Stimulated activated CD8-positive, alpha-beta memory T cell treated with anti-CD3 and anti-CD28 coated beads, Interleukin-4, amount 100 ng/mL, for 48 hours (primary cell): ENCODE results near the gene ZNF79.

Source experiments
- DNase-seq: peaks from one replicate; pipeline ENCODE4 v3.0.0-alpha.2; 2020

ZNF79 gene

DNA sequence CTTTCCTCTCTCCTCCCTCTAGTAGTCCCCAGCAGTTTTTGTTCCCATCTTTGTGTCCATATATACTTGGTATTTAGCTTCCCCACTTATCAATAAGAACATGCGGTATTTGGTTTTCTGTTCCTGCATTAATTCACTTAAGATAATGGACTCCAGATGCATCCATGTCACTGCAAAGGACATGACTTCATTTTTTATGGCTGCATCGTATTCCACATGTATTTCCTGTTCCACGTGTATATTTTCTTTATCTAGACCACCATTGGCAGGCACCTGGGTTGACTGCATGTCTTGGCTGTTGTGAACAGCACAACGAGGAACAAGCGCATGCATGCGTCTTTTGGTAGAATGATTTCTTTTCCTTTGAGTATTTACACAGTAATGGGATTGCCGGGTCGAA is 6.2 kb downstream of the ZNF79 start:
- DNase-seq: no peak

DNA sequence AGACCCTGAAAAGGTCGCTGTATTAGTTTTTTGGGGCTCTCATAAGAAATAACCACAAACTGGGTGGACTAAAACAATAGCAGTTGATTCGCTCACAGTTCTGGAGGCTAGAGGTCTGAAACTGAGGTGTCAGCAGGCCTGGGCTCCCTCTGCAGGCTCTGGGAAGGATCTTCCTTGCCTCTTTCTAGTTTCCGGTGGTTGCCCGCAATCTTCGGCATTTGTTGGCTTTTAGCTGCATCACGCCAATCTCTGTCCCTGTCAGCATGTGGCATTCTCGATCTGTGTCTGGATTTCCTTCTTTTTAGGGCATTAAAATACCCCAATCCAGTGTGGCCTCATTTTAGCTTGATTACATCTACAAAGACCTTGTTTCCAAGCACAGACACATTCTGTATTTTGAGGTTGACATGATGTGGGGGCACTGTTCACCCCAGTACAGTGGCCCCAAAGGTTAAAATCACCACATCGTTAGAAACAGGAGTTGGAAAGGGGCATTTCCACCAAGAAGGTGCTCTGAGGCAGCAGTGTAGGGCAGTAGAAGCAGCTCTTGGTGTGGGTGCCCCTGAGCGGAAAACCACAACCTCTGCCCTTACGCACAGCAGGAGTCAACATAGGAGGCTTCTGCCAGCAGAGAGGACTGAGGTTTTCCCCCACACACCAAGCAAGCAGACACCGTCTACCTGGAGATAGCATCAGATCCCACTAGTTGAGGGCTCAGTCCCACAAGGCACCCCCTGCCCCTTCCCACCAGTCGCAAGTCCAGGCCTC is 13.5 kb downstream of the ZNF79 start:
- DNase-seq: peak; percentile 46

- no peak for DNase-seq
These were observed 14.2 kb downstream of the ZNF79 start for GRCh38 chr9:127438394-127438793.

DNA sequence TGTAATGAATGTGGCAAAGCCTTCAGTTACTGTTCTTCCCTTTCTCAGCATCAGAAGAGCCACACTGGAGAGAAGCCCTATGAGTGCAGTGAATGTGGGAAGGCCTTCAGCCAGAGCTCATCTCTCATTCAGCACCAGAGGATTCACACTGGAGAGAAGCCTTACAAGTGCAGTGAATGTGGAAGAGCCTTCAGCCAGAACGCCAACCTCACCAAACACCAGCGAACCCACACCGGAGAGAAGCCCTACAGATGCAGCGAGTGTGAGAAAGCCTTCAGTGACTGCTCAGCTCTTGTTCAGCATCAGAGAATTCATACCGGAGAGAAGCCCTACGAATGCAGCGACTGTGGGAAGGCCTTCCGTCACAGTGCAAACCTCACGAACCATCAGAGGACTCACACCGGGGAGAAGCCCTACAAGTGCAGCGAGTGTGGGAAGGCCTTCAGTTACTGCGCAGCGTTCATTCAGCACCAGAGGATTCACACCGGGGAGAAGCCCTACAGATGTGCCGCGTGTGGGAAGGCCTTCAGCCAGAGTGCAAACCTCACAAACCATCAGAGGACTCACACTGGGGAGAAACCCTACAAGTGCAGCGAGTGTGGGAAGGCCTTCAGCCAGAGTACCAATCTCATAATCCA is 20.2 kb downstream of the ZNF79 start:
- DNase-seq: peak; percentile 57

DNA sequence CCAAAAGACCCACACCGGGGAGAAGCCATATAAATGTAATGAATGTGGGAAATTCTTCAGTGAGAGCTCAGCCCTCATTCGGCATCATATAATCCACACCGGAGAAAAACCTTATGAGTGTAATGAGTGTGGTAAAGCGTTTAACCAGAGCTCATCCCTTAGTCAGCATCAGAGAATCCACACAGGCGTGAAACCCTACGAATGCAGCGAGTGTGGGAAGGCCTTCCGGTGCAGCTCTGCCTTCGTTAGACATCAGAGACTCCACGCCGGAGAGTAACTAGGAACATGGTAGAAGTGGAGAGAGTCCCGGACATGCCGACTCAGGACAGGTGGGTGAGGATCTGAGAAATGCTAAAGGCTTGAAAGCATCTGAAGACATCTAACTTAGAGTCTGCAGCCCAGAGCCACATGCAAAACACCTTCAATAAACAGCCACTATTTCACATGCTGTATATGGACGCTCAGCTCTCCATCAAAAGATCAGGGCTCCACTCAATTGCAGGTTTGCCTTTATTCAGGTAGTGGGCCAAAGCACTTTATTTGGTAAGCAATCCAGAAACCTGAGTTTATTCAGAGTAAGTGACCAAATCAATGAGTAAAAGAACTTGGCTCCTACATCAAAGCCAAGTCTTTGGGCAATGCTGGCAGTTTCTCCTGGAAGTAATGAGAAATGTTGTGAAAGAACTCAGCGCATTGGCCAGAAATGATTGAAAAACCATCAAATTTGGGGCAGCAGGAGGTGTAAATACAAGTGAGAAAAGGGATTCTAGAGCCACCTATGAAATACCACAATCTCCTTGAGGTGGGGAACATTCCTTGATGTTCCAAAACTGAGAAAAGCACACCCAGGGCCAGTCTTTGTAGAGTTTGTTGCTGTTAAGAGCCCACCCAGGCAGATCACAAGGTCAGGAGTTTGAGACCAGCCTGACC is 21.0 kb downstream of the ZNF79 start:
- peak; percentile 54 for DNase-seq

DNA sequence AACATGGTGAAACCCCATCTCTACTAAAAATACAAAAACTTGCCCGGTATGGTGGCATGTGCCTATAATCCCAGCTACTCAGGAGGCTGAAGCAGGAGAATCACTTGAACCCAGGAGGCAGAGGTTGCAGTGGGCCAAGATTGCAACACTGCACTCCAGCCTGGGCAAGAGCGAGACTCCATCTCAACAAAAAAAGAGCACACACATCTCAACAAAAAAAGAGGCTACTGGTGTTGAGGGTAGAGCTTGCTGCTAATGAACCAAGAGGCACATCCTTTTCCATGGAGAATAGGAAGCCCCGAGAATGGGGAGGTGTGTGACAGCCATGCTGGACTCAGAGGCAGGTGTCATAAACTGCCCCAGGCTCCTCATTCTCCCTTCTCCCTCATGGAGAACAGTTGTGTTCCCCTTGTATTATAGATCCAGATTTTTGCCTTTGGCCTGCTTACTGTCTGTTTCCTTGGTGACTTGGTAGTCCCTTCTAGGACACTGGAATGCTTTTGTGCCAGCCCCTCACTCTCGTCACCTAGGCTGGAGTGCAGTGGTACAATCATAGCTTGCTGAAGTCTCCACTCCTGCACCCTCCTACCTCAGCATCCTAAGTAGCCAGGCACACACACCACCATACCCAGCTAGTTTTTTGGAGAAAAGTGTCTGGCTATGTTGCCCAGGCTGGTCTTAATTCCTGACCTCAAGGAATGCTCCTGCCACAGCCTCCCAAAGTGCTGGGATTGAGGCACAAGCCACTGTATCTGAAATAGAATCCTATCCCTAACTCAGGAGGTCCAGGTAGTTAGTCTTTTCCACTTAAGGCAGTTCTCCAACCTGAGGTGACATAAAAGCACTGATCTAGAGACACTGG is 21.9 kb downstream of the ZNF79 start:
- DNase-seq: peak; percentile 59

DNA sequence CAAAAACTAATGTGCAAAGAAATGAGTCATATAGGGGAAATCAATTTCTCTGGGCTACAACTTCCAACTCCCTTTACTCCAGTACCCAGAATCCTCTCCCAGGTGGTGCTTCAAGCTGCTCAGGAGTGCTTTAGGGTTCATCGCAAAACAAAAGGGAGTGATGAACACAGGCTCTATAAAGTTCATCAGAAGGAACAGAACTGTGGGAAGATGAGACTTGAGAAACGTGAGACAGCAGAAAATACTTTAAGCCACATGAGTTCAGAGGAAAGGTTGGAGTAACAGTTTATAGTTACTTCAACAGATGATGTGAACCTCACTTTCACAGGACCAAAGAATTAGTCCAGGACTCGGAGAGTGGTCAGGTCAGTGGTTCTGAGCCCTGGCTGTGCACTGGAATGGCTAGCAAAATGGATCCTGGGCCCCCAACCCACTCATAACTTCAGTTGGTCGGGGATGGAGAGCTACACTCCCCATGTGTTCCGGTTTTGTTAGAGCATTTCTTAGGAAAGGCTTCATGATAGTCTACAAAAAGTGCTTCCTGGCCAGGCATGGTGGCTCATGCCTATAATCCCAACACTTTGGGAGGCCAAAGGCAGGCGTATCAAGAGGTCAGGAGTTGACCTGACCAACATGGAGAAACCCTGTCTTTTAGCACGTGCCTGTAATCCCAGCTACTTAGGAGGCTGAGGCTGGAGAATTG is 22.7 kb downstream of the ZNF79 start:
- DNase-seq: no peak

DNA sequence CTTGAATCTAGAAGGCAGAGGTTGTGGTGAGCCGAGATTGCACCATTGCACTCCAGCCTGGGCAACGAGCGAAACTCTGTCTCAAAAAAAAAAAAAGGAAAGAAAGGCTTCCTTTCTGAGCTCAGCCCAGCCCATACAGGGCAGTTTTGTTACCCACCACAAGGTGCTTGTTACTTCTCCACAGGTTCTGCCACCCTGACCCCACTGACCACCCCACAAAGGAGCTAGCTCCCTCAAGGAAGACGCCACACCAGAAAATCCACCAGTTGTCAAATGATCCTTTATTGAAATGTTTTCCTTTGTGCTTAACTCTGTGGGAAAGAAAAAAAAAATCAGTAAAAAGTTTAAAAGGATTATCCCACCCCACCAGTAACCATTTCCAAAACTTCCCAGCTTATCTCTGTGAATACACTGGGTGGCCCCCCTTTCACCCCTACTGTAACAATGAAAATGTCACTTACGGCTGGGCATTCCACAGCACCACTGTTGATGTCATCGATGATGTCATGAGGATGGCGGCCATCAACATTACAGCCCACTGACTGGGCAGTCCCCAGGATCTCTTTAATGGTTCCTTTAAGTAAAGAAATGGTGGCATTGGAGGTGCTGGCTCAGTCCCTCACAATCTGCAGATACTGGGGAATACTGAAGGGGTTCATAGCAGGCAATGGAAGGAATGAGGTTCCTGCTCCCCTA is 23.4 kb downstream of the ZNF79 start:
- DNase-seq: peak; percentile 44

- no peak for DNase-seq
These were observed 24.1 kb downstream of the ZNF79 start for GRCh38 chr9:127448112-127448805.

DNA sequence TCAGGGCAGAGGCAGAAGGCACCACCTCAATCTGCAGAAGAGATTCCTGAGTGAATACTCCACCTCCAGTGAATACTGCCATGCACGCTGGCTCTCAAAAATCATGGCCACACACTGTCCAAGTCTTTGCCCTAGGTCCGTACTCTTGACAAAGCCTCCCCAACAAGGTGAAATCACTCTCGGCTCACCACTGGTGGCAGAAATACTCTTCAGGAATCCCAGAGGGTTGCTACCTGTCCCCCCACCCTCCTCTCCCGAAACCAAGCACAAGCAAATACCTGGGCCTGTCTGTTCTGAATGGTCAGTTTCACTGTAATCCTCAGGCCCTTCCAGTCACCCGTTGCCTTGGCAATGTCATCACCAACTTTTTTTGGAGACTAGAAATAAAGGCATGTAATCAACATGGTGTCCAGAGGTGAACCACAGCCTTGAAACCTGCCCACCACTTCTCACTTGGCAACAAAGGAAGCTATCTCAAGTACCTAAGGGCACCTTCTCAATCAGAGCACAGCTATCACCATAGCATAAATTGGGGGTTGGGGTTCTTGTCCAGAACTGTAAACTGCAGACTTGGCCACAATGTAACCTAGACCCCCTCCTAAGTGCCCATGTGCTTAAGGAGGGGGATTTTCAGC is 25.3 kb downstream of the ZNF79 start:
- DNase-seq: no peak

- DNase-seq: no peak
These were observed 26.1 kb downstream of the ZNF79 start for GRCh38 chr9:127450243-127450760.

DNA sequence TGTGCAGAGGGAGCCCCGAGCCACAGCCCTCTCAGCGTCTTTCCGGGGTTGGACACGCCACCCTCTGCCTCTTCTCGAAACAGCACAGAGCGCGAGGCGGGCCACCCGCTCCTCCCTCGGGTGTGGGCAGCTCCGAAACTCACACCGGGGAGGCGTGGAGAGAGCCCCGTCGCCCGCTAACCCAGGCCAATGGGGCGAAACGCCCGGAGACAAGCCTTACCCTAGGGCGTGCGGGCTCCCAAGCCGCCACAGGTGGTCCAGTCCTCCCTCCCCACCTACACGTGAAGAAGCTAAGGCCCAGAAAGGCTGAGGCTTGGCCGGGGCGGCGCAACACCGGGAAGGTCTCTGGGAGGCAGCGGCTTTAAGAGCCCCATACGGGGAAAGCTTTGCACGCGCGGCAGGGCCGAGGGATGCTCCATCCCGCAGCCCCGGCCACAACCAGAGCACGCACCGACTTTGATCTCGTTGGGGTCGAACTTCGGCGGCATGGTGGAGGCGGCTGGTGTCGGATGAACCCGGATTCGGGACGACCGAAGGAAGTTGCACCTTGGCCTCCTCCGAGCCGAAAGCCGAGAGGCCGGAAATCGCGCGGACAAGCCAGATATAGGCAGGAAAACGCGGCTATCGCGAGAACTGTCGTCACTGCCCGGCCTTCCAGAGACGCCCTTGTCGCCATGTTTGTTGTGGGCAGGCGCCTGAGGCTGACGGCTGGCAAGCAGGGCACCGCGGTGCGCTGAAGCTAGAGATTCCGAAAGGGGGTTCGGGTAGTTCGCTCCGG is 26.8 kb downstream of the ZNF79 start, which contains the start of the genes LRSAM1 and RPL12:
Gene LRSAM1 (plus strand): TSS at position 681 of the 778 bp plus-strand sequence. CDS start 3,018 bp downstream, outside the sequence.
Gene RPL12 (minus strand): TSS at position 577 of the 778 bp plus-strand sequence. CDS start 89 bp downstream, at position 488.
- DNase-seq: peak; percentile 99

DNA sequence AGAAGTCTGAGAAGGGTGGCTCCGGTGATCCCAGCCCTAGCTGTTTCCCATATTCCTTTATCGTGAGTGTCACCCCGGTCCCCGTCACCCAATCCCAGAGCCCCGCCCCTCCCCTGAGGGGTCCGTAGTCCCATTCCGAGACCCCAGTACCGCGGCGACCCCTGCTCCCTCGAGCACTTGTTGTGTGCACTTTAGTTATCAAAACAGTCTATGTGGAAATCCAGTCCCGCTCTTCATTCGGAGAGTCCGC is 27.4 kb downstream of the ZNF79 start:
- DNase-seq: no peak

GRCh38 chr9:127451858-127452656 is 27.9 kb downstream of the ZNF79 start:
- DNase-seq: peak; percentile 72

- DNase-seq: no peak
These were observed 28.5 kb downstream of the ZNF79 start for GRCh38 chr9:127452691-127453090.

DNA sequence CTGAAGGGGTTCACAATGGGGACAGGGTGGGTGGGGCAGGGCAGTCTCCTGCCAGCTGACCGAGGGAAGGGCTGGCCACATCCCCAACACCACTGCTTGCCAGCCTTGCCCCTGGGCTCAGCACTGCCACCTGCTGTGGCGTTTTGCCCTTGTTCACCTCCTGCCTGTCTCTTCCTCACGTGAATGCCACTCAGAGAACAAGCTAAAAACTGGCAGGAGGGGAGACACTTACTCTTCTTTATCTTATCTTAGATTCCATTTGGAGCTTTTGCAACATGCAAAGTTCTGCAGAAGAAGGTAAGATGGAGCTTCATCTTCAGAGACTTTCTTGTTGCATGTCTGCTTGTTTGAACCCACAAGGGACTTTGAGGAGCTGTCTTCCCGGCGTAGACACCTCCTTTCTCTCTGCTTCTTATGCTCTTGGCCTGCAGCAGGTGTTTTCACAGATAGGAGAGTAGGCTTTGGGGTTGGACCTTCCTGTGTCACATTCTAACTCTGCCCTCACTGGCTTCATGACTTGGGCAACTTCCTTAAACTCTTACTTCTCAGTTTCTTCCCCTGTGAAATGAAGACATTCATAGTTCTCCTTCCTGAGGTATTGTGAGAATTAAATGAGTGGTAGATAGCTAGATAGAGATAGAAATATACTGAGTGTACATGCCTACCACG is 31.3 kb downstream of the ZNF79 start:
- peak; percentile 50 for DNase-seq

GRCh38 chr9:127457191-127457878 is 33.2 kb downstream of the ZNF79 start:
- no peak for DNase-seq
